GM12873 (cell line): ENCODE measurements around the gene RFTN1.

ENCODE experiments used
- CTCF ChIP-seq: IDR thresholded peaks from 2 replicates; pipeline ENCODE4 v1.5.1; 2012; ENCODE audit warnings: low read depth, mild to moderate bottlenecking, moderate library complexity, low read length, control low read depth; ENCODE audit not compliant: insufficient read depth; ENCODE audit errors: missing control alignments

RFTN1 gene

GRCh38 chr3:16304061-16305010 is 209.2 kb downstream of the RFTN1 start:
- TF ChIP-seq CTCF = no peak

GRCh38 chr3:16303037-16303575 is 210.4 kb downstream of the RFTN1 start:
- TF ChIP-seq CTCF = no peak

GRCh38 chr3:16302082-16302631 is 211.3 kb downstream of the RFTN1 start:
- no peak for TF ChIP-seq CTCF

- TF ChIP-seq CTCF = no peak
These were observed 212.0 kb downstream of the RFTN1 start for GRCh38 chr3:16301507-16301906.

- TF ChIP-seq CTCF = no peak
These were observed 212.6 kb downstream of the RFTN1 start for GRCh38 chr3:16300881-16301359.

GRCh38 chr3:16300307-16300706 is 213.2 kb downstream of the RFTN1 start:
- TF ChIP-seq CTCF = no peak

- no peak for TF ChIP-seq CTCF
These were observed 213.8 kb downstream of the RFTN1 start for GRCh38 chr3:16299746-16300145.
